ENCODE measurements around the gene TNS2.
A peak's percentile ranks its signal among the peaks of the same experiment; 100 is the strongest.

The TNS2 gene

GRCh38 chr12:53070877-53071492 is 21.1 kb downstream of the TNS2 start:
- H3K4me3 ChIP-seq (ENCODE audit: low read depth, low read length) = no peak overlapping the region
- DNase-seq (ENCODE audit: low read depth) = no peak
- TF ChIP-seq CTCF (IDR thresholded peaks at IDR 0.05; ENCODE audit: low read depth, low read length, missing control alignments) = no peak
- in situ Hi-C loops (cut with HindIII; ENCODE audit: low sequenced_read_pairs) = loop anchor here (10.0 kb wide), 1 partner anchor 124 kb away; no protein-coding TSS in a partner anchor

DNA sequence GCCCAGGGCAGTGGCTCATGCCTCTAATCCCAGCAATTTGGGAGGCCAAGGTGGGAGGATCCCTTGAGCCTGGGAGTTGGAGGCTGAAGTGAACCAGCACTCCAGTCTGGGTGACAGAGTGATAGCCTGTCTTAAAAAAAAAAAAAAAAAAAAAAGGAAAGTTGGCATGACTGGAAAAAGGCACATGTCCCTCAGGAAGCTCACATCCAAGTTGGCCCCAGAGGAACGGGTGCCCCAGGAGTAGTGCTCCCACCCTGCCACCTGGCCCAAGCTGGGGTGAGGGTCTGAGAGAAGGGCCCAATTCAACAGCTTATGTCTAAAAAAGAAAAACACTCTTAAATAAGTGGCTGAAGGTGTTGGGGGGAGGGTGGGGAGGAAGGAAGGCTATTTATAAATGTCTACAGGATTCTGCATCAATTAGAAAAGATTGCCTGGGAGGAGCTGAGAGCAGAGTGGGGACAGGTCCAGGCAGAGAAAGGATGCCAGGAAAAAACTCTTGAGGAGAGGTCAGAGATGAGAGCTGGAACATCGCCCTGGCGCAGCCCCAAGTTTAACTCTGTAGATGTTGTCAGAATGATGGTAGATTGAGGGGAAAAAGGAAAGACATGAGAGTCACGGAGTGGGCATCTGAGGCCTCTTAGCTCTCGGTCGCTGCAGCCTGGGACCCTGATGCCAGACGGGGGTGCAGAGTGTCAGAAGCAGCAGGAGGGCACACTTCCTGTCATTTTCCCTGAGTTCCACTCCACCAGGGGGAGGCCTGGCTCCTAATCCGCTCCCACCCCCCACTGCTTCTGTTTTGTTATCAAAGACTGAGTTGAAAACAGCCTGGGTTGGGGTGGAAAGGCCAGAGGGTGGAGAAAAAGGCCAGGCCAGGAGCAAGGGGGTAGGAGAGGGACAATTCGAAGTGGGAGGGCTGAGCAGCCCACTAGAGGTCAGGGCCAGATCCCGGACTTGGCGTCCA is 22.0 kb downstream of the TNS2 start:
- no peak overlapping the region for H3K4me3 ChIP-seq (ENCODE audit: low read depth, low read length)
- in situ Hi-C loops (cut with HindIII; ENCODE audit: low sequenced_read_pairs) = loop anchor here (10.0 kb wide), 1 partner anchor 123 kb away; no protein-coding TSS in a partner anchor
- no peak for DNase-seq (ENCODE audit: low read depth)
- peak; percentile 46 for TF ChIP-seq CTCF (IDR thresholded peaks at IDR 0.05; ENCODE audit: low read depth, low read length, missing control alignments)

- no peak for DNase-seq (ENCODE audit: low read depth)
- no peak for TF ChIP-seq CTCF (IDR thresholded peaks at IDR 0.05; ENCODE audit: low read depth, low read length, missing control alignments)
- H3K4me3 ChIP-seq (ENCODE audit: low read depth, low read length) = no peak overlapping the region
- in situ Hi-C loops (cut with HindIII; ENCODE audit: low sequenced_read_pairs) = loop anchor here (10.0 kb wide), 1 partner anchor 121 kb away; no protein-coding TSS in a partner anchor
These were observed 24.0 kb downstream of the TNS2 start for GRCh38 chr12:53073881-53074280.

- TF ChIP-seq CTCF (IDR thresholded peaks at IDR 0.05; ENCODE audit: low read depth, low read length, missing control alignments) = no peak
- in situ Hi-C loops (cut with HindIII; ENCODE audit: low sequenced_read_pairs) = loop anchor here (10.0 kb wide), 1 partner anchor 120 kb away; no protein-coding TSS in a partner anchor
- H3K4me3 ChIP-seq (ENCODE audit: low read depth, low read length) = no peak overlapping the region
- no peak for DNase-seq (ENCODE audit: low read depth)
These were observed 24.6 kb downstream of the TNS2 start for GRCh38 chr12:53074283-53074998.

GRCh38 chr12:53074999-53075370 is 25.1 kb downstream of the TNS2 start:
- TF ChIP-seq CTCF (IDR thresholded peaks at IDR 0.05; ENCODE audit: low read depth, low read length, missing control alignments) = no peak
- no peak for DNase-seq (ENCODE audit: low read depth)
- H3K4me3 ChIP-seq (ENCODE audit: low read depth, low read length) = no peak overlapping the region
- in situ Hi-C loops (cut with HindIII; ENCODE audit: low sequenced_read_pairs) = loop anchor here (5.0 to 10.0 kb wide), 2 partner anchors 57 to 120 kb away; no protein-coding TSS in a partner anchor

- H3K4me3 ChIP-seq (ENCODE audit: low read depth, low read length) = no peak overlapping the region
- TF ChIP-seq CTCF (IDR thresholded peaks at IDR 0.05; ENCODE audit: low read depth, low read length, missing control alignments) = no peak
- in situ Hi-C loops (cut with HindIII; ENCODE audit: low sequenced_read_pairs) = loop anchor here (5.0 to 10.0 kb wide), 2 partner anchors 56 to 118 kb away; no protein-coding TSS in a partner anchor
- DNase-seq (ENCODE audit: low read depth) = no peak
These were observed 26.6 kb downstream of the TNS2 start for GRCh38 chr12:53076461-53076860.

All from astrocyte of the cerebellum (primary cell).